ENCODE measurements around the gene PBX1.

Gene PBX1

GRCh38 chr1:164708596-164708995, 149.6 kb downstream of the PBX1 start:
- TF ChIP-seq CTCF (IDR thresholded peaks at IDR 0.05; ENCODE audit: control insufficient read depth, insufficient read depth, low read depth, low read length, missing control alignments): no peak
- DNase-seq (ENCODE audit: low read depth): no peak
- H3K4me3 ChIP-seq (ENCODE audit: control insufficient read depth, low read depth, low read length): no peak overlapping the region

- no peak for TF ChIP-seq CTCF (IDR thresholded peaks at IDR 0.05; ENCODE audit: control insufficient read depth, insufficient read depth, low read depth, low read length, missing control alignments)
- no peak overlapping the region for H3K4me3 ChIP-seq (ENCODE audit: control insufficient read depth, low read depth, low read length)
- no peak for DNase-seq (ENCODE audit: low read depth)
Measured at GRCh38 chr1:164709126-164709525, 150.1 kb downstream of the PBX1 start.

GRCh38 chr1:164709541-164710278, 150.7 kb downstream of the PBX1 start:
- no peak overlapping the region for H3K4me3 ChIP-seq (ENCODE audit: control insufficient read depth, low read depth, low read length)
- no peak for DNase-seq (ENCODE audit: low read depth)
- TF ChIP-seq CTCF (IDR thresholded peaks at IDR 0.05; ENCODE audit: control insufficient read depth, insufficient read depth, low read depth, low read length, missing control alignments): no peak

- DNase-seq (ENCODE audit: low read depth): no peak
- no peak for TF ChIP-seq CTCF (IDR thresholded peaks at IDR 0.05; ENCODE audit: control insufficient read depth, insufficient read depth, low read depth, low read length, missing control alignments)
- H3K4me3 ChIP-seq (ENCODE audit: control insufficient read depth, low read depth, low read length): no peak overlapping the region
Measured at GRCh38 chr1:164712131-164713036, 153.4 kb downstream of the PBX1 start.

GRCh38 chr1:164713456-164714207, 154.6 kb downstream of the PBX1 start:
- no peak for TF ChIP-seq CTCF (IDR thresholded peaks at IDR 0.05; ENCODE audit: control insufficient read depth, insufficient read depth, low read depth, low read length, missing control alignments)
- no peak overlapping the region for H3K4me3 ChIP-seq (ENCODE audit: control insufficient read depth, low read depth, low read length)
- DNase-seq (ENCODE audit: low read depth): no peak

- no peak for DNase-seq (ENCODE audit: low read depth)
- H3K4me3 ChIP-seq (ENCODE audit: control insufficient read depth, low read depth, low read length): no peak overlapping the region
- no peak for TF ChIP-seq CTCF (IDR thresholded peaks at IDR 0.05; ENCODE audit: control insufficient read depth, insufficient read depth, low read depth, low read length, missing control alignments)
Measured at GRCh38 chr1:164716992-164717703, 158.2 kb downstream of the PBX1 start.
